Dermis blood vessel endothelial cell (primary cell): Measurements from ENCODE around the gene CXCR4. TPM values are rescaled to one million over a fixed set of nuclear protein-coding genes. Genes with fewer than 3 reads are reported as not detected.
"Not testable (repeated sequence)": the region's sequence is repeated elsewhere in the genome, so short reads cannot be mapped to it uniquely, and the experiment has no call there.

Experiments used
- DNase-seq: peaks from one replicate; pipeline ENCODE4 v3.0.0; 2010
- total RNA-seq: library from RNA; depleted of rRNA; stranded (reverse); fragments of >200 nt; gene quantifications from 2 replicates; pipeline ENCODE4 v1.2.3, GENCODE V29; 2014

The CXCR4 gene
- total RNA-seq, 1 donor from 2014 or later = 188 TPM

DNA sequence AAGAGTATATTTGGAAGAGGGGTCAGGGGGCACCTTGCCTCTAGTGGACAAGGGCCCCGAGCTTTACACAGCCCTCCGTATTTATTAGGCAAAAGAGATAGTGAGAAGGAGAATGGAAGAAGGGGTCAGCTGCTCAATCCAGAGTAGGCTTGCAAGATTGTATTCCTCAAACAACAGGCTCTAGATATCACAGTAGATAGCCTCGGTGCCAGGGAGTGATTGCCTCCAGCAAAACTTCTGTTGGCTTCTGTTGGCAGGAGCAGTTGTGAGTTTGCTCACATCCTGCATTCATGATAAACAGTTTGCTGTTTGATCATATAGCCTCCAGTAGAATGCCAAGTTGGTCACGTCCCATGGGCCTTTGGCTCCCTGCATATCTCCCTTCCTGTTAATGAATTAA, 46.1 kb downstream of the CXCR4 start:
- DNase-seq = not testable (repeated sequence)

DNA sequence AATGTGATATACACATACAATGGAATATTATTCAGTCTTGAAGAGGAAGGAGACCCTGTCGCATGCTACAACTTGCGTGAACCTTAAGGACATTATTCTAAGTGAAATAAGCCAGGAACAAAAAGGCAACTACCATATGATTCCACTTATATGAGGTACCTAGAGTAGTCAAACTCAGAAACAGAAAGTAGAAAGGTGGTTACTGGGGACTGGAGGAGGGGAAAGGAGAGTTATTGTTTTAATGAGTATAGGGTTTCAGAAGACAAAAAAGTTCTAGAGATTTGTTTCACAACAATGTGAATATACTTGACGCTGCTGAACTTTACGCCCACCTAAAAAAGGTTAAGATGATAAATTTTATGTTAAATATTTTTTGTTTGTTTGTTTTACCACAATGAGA, 47.0 kb downstream of the CXCR4 start:
- no peak for DNase-seq

DNA sequence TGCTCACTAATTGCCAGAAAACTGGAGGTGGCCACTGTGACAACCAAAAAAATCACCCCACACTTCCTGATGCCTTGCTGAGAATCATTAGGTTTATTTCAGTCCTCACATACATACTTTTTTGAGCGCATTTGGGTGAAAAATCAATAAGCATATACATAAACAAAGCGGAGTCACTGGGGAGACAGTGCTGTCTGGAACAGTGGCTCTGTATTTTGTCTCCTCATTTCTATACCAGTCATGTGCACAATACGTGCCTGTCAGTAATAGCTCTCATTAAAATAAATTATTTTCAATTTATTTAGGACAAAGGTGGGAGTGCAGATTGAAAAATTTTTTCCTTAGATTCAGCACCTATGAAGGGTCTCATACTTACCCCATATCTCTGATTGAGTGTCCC, 48.2 kb downstream of the CXCR4 start:
- no peak for DNase-seq

DNA sequence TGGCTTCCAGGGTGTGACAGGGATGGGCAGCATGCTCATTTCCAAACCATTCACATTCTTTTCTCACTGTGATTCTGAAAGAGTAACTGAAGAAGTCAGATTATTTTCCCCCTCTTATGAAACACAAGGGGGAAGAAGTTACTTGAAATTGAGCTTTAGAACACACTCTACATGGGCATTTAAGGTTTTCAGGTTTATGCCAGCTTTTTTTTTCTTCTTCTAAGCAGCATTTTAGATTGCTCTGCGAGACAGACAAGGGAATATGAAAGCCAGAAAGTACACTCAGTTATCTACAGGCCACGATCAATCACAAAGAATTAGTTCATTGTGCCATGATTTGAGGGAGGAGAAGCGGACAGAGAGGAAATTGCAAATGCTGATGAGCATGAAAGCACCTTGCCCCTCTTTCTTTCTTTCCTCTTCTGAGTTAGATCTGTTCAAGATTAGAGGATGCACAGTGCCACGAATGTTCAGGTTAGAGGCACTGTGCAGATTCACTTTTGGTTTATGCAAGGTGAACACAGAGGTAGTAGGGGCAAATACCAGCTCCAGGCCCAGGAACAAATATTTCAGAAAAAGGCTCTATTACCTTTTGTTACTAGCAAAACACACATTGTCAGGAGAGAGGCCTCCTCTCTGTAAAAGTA, 49.2 kb downstream of the CXCR4 start:
- DNase-seq = no peak

DNA sequence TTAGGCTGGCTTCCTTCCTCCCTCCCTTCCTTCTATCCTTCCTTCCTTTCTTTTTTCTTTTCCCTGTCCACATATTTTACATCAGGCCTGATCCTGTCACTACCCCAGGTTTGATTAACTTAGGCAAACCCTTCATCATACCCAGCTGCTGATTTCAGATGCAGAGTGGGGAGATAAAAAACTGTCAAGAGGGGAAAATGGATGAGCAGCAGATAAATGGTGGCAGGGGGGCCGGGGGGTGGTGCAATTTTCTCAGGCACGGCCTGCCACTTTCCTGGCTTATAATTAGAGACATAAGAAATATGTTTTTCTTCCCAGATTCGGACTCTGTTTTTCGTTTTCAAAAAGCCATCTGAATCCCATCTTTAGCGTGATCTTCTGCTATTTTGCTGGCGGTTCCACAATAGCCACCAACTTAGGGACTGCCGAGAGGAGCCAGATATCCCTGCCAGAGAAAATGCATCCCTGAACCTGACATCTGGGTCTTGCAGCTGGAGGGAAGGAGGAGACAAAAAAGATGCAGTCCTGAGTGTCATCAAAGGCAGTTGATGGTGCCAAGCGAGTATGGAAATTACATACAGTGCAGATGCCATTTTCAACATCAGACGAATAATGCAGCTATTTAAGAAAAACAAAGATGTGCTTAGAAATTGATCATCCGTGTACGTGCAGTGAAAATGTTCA, 49.9 kb downstream of the CXCR4 start:
- no peak for DNase-seq

DNA sequence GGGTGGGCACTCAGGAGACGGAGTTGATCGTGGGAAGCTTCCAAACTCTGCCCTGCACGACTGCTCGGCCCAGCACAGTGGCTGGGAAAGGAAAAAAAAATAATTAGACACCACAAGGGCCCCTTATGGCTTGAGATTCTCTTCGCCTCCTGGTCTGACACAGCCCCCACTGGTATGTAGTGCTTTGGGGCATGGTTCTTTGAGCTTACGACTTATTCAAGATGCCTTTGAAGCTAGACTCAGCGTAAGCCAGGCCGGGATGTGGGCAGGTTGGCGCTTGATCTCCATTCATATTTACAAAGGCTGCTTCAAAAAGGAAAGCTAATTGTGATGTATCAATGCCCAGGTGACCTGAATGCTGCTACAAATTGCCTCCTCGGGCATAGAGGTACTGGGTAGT, 50.5 kb downstream of the CXCR4 start:
- no peak for DNase-seq

DNA sequence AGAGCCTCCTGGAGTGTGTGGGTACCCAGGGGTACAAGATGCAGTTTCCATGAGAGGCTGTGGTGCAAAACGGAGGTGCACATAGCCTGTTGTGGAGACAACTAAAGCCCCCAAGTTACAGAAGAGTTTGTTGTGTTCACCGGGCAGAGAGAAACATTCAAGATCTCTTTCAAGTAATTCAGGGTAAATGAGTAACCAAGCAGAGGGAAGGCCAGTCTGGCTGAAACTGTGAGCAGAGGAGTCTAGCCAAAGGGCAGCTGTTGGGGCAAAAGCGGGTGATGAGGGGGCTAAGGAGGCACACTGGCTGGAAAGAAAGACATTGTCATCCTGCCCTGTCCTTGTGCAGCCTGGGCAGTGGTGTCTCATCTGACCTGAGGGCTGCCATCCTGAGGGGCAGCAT, 52.0 kb downstream of the CXCR4 start:
- DNase-seq = no peak

DNA sequence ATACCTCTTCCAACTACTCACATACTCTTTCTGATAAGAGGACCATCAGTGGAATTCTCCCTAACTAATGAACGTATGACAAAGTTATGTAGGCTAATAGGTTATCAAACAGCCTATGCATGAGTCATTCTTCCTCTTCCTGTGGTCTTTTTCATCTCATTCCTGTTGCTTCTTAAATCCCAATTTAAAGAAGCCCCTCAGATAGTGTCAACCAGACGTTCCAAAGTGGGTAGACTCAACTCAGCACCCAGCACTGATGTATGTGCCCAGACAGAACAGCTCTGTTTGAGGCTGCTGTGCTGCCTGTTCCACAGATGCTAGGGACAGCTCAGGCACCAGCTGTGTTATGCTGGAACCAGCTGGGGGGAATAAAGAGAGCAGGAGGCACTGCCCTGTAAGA, 52.6 kb downstream of the CXCR4 start:
- peak; percentile 34 for DNase-seq

Other genes with a start within 250 kb of the CXCR4 start
- gene MCM6, start 241.7 kb downstream of the CXCR4 start, total RNA-seq = 15.5 and 46.5 TPM in 2 replicates
- gene DARS1, start 132.5 kb downstream of the CXCR4 start, total RNA-seq = 53.6 and 79.0 TPM in 2 replicates